Tibial nerve (tissue), 4 donors: ENCODE results near the gene GOLGA2. TPM values are rescaled to one million over a fixed set of nuclear protein-coding genes. Genes with fewer than 3 reads are reported as not detected.

Experiments used
- DNase-seq, 2 donors: peaks; one replicate each; pipeline ENCODE4 v3.0.0-alpha.2; 2019; ENCODE audit warnings: low spot score in 2 of 2
- H3K27ac ChIP-seq, 4 donors: fragments of 200-600 bp; sonication (generic) in 3 of 4; one replicate each; pipeline ENCODE4 v1.5.1; 2017 to 2019; ENCODE audit warnings: mild to moderate bottlenecking in 1 of 4
- H3K27me3 ChIP-seq, 2 donors: fragments of 200-600 bp; sonication (generic) in 1 of 2; one replicate each; pipeline versions ENCODE4 v1.5.1 to v1.6.0; 2017 to 2019
- H3K36me3 ChIP-seq, 3 donors: fragments of 200-600 bp; sonication (generic); one replicate each; pipeline ENCODE4 v1.5.1; 2018 to 2019
- H3K4me1 ChIP-seq, 4 donors: fragments of 200-600 bp; sonication (generic) in 3 of 4; one replicate each; pipeline ENCODE4 v1.5.1; 2017 to 2019
- H3K4me3 ChIP-seq, 4 donors: fragments of 200-600 bp; sonication (generic) in 3 of 4; one replicate each; pipeline ENCODE4 v1.5.1; 2017 to 2019; ENCODE audit warnings: mild to moderate bottlenecking in 1 of 4, moderate library complexity in 1 of 4
- H3K9me3 ChIP-seq, 4 donors: fragments of 200-600 bp; sonication (generic) in 3 of 4; one replicate each; pipeline ENCODE4 v1.5.1; 2017 to 2019
- EP300 ChIP-seq, 2 donors: sonication (generic); formaldehyde crosslinking; IDR thresholded peaks; one replicate each; pipeline ENCODE4 v1.6.1; 2017; ENCODE audit warnings: antibody characterized with exemption in 2 of 2, mild to moderate bottlenecking in 1 of 2
- POLR2A ChIP-seq, 2 donors: fragments of 450-650 bp; IDR thresholded peaks; one replicate each; pipeline ENCODE4 v1.6.1; 2017; ENCODE audit warnings: antibody characterized with exemption in 2 of 2, mild to moderate bottlenecking in 2 of 2, moderate library complexity in 2 of 2
- WGBS, 2 donors: methylation state at CpG; one replicate each; pipeline ENCODE4 v1.1.5; 2018; 5-methylcytosine and 5-hydroxymethylcytosine counted together
- total RNA-seq, 4 donors: library from RNA; depleted of rRNA; stranded (reverse); fragments of >200 nt; gene quantifications; one replicate each; pipeline ENCODE4 v1.1.0, GENCODE V29; 2016
- TF ChIP-seq, protein P1 (sequence below), 5 experiments: fragments of 200-600 bp in 3 of 5; fragments of 450-650 bp in 2 of 5; sonication (generic) in 3 of 5; IDR thresholded peaks; one replicate each; pipeline ENCODE4 v1.5.1; 2016 to 2019; ENCODE audit warnings: antibody characterized with exemption in 5 of 5, mild to moderate bottlenecking in 3 of 5, moderate library complexity in 2 of 5

GOLGA2 gene
- total RNA-seq, 4 donors from 2014 or later, result 67.4 to 103 (median 91.9) TPM

GRCh38 chr9:128310461-128310860 is 34.7 kb upstream of the GOLGA2 start:
- Histone ChIP-seq H3K27me3 (no peaks in the 10 kb centered on the region), H3K36me3 (peaks cover 0 to 97% (median 14%) of the 10 kb centered on the region in 3 donors), H3K27ac (no peak overlapping the region), H3K9me3 (no peaks in the 10 kb centered on the region), H3K4me3 (no peak overlapping the region), H3K4me1 (no peaks in the 10 kb centered on the region)
- TF ChIP-seq POLR2A (IDR thresholded peaks at IDR 0.05) (no peak), EP300 (IDR thresholded peaks at IDR 0.05) (no peak)
- TF ChIP-seq, protein P1, sequence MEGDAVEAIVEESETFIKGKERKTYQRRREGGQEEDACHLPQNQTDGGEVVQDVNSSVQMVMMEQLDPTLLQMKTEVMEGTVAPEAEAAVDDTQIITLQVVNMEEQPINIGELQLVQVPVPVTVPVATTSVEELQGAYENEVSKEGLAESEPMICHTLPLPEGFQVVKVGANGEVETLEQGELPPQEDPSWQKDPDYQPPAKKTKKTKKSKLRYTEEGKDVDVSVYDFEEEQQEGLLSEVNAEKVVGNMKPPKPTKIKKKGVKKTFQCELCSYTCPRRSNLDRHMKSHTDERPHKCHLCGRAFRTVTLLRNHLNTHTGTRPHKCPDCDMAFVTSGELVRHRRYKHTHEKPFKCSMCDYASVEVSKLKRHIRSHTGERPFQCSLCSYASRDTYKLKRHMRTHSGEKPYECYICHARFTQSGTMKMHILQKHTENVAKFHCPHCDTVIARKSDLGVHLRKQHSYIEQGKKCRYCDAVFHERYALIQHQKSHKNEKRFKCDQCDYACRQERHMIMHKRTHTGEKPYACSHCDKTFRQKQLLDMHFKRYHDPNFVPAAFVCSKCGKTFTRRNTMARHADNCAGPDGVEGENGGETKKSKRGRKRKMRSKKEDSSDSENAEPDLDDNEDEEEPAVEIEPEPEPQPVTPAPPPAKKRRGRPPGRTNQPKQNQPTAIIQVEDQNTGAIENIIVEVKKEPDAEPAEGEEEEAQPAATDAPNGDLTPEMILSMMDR (IDR thresholded peaks at IDR 0.05), result no peak
- 70 to 74% methylated on average over 10 of the region's 10 CpGs for WGBS, 2 donors
- no peak for DNase-seq

DNA sequence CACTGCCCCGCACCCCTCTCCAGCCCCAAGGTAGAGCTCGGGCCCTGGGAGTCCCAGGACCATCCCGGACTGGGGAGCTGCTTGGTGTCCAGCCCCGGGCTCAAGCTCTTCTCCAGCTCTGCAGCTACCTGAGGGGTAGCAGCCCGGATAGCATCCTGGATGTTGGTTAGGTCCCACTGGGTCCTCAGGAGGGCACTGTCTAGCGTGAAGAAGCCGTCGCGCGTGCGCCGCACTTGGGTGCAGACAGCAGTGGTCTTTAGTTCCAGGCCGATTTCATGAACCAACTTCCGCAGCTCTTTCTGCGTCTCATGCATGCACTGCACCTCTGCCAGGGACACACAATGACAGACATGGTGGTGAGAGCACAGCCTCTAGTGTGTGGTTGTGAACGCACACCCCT is 33.7 kb upstream of the GOLGA2 start:
- DNase-seq, result no peak
- H3K27ac ChIP-seq, result no peak overlapping the region
- H3K36me3 ChIP-seq, result peaks cover 0 to 88% (median 10%) of the 10 kb centered on the region in 3 donors
- H3K9me3 ChIP-seq, result no peaks in the 10 kb centered on the region
- no peaks in the 10 kb centered on the region for H3K4me1 ChIP-seq
- no peaks in the 10 kb centered on the region for H3K27me3 ChIP-seq
- 95 to 98% methylated on average over 14 to 16 of the region's 16 CpGs for WGBS, 2 donors
- no peak overlapping the region for H3K4me3 ChIP-seq
- TF ChIP-seq POLR2A (IDR thresholded peaks at IDR 0.05) (no peak), EP300 (IDR thresholded peaks at IDR 0.05) (no peak)
- TF ChIP-seq, protein P1 (IDR thresholded peaks at IDR 0.05), result no peak

- no peak for DNase-seq
- no peaks in the 10 kb centered on the region for H3K27me3 ChIP-seq
- no peaks in the 10 kb centered on the region for H3K9me3 ChIP-seq
- H3K4me3 ChIP-seq, result no peak overlapping the region
- no peak overlapping the region for H3K27ac ChIP-seq
- 53 to 57% methylated on average over 5 of the region's 5 CpGs for WGBS, 2 donors
- peaks cover 0 to 6% (median 0%) of the 10 kb centered on the region in 4 donors for H3K4me1 ChIP-seq
- TF ChIP-seq EP300 (IDR thresholded peaks at IDR 0.05) (no peak), POLR2A (IDR thresholded peaks at IDR 0.05) (no peak)
- TF ChIP-seq, protein P1 (IDR thresholded peaks at IDR 0.05), result no peak
- peaks cover 0 to 43% (median 6%) of the 10 kb centered on the region in 3 donors for H3K36me3 ChIP-seq
Measured at GRCh38 chr9:128304971-128305288, 29.1 kb upstream of the GOLGA2 start.

DNA sequence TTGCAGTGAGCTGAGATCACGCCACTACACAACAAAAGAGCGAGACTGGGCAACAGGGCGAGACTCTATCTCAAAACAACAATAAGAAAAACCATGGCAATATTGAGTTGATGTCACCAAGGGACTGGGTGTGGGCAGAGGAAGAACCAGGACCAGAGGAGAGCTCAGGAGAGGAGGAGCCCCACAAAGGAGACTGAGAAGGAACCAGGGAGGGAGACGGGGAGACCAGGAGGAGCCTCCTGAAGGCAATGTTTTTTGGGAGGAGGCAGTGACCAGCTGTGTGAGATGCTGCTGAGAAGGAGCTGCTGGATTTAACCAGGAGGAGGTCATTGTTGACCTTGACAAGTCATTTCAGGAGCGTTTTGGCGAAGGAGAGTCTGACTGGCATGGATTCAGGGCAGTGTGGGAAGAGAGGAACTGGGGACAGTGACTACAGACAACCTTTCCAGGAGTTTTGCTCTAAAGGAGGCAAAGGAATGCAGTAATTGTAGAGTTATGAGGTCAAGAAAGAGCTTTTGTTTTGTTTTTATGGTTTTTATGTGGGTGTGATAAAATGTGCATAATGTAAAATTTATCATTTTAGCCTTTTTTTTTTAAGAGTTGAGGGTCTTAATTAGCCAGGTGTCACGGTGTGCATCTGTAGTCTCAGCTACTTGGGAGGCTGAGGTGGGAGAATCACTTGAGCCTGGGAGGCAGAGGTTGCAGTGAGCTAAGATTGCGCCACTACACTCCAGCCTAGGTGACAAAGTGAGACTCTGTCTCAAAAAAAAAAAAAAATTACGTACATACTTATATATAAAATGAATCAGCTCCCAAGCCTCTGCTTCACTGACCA is 28.5 kb upstream of the GOLGA2 start:
- Histone ChIP-seq H3K9me3 (no peaks in the 10 kb centered on the region), H3K4me1 (peaks cover 0 to 6% (median 0%) of the 10 kb centered on the region in 4 donors), H3K27me3 (no peaks in the 10 kb centered on the region), H3K4me3 (no peak overlapping the region), H3K36me3 (peaks cover 0 to 37% (median 3%) of the 10 kb centered on the region in 3 donors), H3K27ac (no peak overlapping the region)
- WGBS, 2 donors, result 69 to 70% methylated on average over 9 of the region's 9 CpGs
- TF ChIP-seq POLR2A (IDR thresholded peaks at IDR 0.05), result no peak
- TF ChIP-seq, protein P1 (IDR thresholded peaks at IDR 0.05), result no peak
- DNase-seq, result no peak
